ENCODE results near the gene SLC9C1.

Gene SLC9C1

DNA sequence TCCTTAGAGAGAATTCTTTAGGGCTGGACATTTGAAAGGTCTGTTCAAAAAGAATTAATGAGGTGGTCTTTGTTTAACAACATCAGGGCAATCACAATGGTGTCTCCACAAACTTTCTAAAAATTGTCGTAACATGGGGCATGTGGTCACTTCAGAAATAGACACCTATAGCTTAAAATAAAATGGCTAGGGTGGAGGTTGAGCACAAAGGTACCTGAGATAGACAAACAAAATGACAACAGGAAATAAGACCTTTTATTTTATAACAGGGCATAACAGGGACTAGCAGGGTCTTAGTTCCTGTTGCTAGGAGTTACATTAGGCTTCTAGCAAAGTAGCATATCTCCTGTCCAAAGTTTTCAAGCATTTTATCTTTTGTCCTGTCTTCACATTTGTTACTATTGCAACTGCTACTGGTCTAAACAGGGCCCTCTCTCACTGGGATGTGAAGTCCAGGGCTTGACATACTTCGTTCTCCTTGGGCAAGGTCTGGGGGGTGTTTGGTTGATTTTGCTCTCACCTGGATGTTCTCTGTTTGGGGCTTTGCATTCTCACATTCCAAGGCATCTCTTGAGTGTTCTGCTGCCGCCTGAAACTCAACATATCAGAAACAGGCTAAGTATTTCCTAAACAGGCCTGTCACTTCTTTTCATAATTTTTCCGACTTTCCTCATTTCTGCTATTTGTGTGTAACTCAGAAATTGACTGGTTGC is 163.9 kb downstream of the SLC9C1 start:
- no peak for DNase-seq

DNA sequence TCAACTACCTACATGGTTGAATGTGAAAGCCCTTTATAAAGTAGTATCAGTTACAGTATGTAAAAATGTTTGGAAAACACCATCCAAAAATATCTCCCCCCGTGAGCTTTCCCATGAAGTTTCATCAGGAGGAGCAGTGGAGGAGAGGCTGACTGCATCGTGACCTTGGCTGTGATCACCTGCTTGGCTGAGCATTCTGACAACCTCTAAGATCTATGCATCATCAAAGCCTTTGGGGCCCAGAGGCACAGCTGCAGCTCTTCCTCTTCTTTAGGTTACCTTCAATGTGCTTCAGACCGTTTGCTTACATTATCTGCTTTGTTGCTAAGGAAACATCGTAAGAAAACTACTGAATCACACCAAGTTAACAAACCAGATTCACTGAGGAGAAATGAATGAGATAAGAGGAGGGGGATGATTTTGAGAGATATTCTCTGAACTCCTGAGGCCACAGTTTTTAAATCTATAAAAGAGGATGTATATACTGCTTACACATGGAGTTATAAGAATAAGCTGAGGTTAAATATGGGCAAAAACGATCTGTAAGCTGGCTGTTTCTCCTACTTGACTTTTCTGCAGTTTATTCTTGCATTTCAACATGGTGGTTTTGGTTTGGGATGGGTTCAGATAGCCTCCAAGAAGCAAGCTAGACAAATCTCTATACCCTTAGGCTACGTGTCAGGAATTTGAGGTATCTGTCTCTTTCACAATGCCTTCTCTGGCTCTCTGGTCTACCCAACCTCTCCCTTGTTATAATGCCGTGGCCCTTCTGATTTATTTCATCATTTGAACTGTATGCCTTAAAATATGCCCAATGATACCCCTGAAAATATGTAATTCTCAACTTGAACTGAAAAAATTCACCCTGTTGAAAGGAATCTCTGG is 164.9 kb downstream of the SLC9C1 start:
- no peak for DNase-seq

GRCh38 chr3:112127522-112128494 is 166.2 kb downstream of the SLC9C1 start:
- DNase-seq, result no peak

GRCh38 chr3:112126511-112126911 is 167.5 kb downstream of the SLC9C1 start:
- DNase-seq, result no peak

- no peak for DNase-seq
These were observed 169.0 kb downstream of the SLC9C1 start for GRCh38 chr3:112124907-112125607.

- no peak for DNase-seq
These were observed 170.5 kb downstream of the SLC9C1 start for GRCh38 chr3:112123548-112123947.

GRCh38 chr3:112122870-112123269 is 171.1 kb downstream of the SLC9C1 start:
- DNase-seq, result no peak

DNA sequence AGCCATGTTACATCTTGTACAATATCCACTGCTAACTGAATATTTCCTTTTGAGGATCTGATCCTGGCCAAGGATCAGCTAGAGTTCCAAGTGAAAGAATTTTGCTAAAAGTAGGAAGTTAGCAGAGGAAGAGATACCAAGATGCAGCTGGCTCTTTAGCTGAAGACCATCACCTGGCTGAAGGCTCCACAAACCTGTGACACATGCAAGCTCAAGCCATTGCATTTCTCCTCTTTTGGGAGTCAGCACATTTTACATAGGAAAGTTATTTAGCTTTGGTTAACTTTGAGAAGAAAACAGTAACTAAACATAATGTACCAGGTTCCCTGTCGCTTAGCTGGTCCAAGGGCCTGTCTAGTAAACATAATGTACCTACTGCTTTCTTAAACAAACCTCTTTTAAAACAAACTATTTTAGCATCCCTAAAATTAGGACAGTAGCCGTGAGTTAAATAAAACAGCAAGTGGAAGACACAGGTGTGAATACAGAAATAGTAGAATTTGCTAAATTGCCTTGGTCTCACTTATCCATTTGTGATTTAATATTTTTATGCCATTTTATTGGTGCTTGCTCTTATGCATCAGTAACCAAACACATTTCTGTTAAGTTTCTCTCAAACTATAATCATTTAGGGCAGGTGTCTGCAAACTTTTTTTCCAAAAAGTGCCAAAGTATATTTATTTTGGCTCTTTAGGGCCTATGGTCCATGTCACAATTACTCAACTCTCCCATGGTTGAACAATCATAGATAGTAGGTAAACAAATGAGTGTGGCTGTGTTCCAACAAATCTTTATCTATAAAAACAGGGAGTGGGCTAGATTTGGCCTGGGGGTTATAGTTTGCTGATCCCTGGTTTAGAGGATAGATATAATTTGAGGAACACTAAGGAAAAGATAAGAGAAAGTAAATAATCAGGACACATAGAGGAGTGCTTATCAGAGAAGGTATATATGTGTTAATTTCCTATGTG is 172.2 kb downstream of the SLC9C1 start:
- no peak for DNase-seq

GRCh38 chr3:112119962-112120836 is 173.8 kb downstream of the SLC9C1 start:
- no peak for DNase-seq

DNA sequence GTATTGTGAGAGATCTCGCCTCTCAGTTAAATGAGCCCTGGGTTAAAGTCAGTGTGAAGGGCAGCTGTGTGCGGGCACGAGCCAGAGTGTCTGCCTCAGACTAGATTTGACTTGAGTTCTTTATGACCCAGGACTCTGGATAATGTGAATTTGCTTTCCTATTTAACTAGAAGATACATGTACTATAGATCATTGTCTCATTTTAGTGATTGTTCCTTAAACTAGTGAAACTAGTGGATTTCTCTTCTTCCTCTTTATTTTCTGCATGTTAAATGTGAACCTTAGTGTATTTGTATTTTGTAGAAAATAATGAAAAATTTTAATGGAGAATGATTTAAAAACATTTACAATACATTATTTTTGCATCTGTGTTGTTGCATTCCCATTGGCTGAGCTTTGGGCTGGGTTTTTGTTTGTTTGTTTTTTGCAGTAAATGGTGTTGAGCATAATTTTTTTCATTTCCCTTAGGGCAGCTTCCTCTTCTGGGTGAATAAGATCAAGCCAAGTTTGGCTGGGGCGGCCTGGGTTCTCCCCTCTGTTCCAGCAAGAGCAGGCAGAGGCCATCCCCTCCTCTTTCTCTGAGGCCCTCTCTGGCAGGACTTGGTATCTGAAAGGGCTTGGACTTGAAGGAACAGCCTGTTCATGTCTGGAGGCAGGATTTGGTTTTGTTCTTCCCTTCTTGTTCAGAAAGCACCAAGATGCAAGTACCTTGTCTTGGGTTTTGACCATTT is 176.0 kb downstream of the SLC9C1 start:
- DNase-seq, result no peak

DNA sequence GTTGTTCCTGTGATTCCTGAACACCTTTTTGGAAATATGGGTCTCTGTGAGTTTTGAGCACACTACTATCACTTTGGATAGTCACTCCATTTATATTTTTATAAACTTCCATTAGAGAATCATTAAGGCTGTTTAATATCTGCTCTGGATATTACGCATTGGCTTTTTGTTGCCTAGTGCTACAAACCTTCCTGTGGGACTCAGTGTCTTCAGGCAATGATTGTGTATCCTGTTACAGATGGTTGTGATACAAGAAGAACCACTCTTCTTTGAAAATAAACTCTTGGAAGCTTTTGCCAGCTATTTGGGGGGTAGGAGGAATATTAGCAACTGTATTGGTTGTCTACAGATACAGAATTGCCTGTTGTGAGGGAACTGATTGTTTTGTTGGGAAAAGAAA is 176.6 kb downstream of the SLC9C1 start:
- DNase-seq, result no peak

- DNase-seq, result peak; percentile 4
These were observed 177.2 kb downstream of the SLC9C1 start for GRCh38 chr3:112116748-112117186.

DNA sequence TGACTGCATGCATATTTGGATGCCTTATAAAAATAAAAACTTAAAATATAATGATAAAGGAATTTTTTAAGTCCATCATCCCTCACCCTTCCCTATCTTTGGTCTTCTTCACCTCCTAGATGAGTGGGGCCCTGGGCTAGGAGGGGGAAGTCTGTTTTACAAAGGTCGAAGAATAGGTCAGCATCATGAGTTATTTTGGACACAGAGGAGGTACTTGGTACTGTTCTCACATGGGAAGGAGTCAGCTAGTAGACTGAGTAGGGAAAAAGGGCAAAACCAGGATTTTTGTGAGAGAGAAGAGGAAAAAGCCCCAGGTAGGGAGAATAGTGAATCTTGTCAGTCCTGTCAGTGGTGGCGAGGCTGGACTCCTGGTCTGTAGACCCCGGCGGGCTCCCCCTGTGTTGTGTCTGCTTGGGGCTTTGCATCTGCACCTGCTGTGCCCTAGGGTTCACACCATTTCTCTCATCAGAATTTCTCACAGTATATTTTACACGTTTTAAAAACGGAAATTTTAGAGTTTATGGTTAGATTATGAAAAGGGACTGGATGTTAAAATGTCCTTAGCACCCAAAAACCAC is 178.1 kb downstream of the SLC9C1 start:
- no peak for DNase-seq

DNA sequence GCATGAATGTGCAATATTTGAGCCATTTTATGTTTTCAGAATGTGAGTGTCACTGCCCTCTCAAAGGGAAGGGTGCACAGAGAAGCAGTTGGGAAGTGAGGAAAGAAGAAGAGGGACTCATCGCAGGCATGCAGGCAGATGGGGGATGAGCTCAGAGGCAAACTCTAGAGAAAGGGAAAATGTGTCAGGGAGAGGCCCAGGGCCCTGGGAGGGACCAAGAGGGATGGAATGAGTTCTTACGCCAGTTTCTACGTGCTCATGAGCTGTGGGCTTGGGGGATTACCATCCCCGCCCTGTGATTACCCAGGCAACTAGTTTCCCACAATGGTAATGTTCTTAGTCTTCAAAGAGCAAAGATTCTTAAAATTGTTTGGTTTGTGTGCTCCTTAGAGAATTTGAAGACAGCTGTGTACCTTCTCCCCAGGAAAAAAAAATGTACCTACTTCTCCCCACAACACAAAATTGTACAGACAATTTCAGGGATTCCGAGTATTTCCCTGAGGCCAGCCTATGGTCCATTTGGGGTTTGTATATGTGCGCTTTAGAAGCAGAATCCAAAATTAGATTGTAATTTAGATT is 178.8 kb downstream of the SLC9C1 start:
- DNase-seq, result no peak

- DNase-seq, result no peak
These were observed 179.3 kb downstream of the SLC9C1 start for GRCh38 chr3:112114576-112115160.

GRCh38 chr3:112111785-112112402 is 182.1 kb downstream of the SLC9C1 start:
- DNase-seq, result no peak

- no peak for DNase-seq
These were observed 184.7 kb downstream of the SLC9C1 start for GRCh38 chr3:112109322-112109721.

DNA sequence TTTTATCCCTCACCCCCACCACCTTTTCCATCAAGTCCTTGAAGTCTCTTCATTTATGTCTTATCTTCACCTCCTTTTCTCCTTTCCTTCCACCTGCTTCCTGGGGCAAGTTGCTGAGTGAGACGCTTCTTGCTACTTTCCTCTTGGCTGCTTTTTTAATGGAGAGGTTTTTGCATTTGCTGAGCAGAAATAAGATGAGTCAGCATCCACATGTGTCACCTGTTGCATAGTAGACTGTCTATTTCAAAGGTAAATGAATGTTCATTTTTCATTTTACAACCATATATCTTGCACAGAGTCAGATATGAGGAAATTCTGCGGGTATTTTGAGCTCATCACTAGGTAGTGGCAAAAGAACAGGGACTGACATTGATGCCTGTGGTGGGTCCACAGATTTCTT is 189.2 kb downstream of the SLC9C1 start:
- DNase-seq, result no peak

Data from NCI-H2227 treated with DMSO at 0.1 percent for 48 hours (cell line).